SK-N-SH treated with all-trans-retinoic acid at 6 μM for 48 hours (cell line): Measurements from ENCODE around the gene KANSL2.

Experiments used
- ATAC-seq: fragments of 200-7000 bp; cut with Tn5 transposase; 3 replicates; pipeline ENCODE4 v1.9.1; 2020; ENCODE audit warnings: mild to moderate bottlenecking, moderate library complexity
- ARNTL ChIP-seq: fragments of 450-650 bp; formaldehyde crosslinking; IDR thresholded peaks from 2 replicates; pipeline ENCODE4 v1.5.0; 2020; ENCODE audit warnings: low read depth, mild to moderate bottlenecking, moderate library complexity, borderline replicate concordance
- BACH2 ChIP-seq: fragments of 250-450 bp; sonication (Bioruptor Pico); IDR thresholded peaks from 2 replicates; pipeline ENCODE4 v1.9.0; 2021; ENCODE audit warnings: mild to moderate bottlenecking, borderline replicate concordance
- CSDC2 ChIP-seq: fragments of 250-450 bp; sonication (Bioruptor Pico); IDR thresholded peaks from 2 replicates; pipeline ENCODE4 v1.5.0; 2020; ENCODE audit warnings: mild to moderate bottlenecking, moderate library complexity
- CSRNP3 ChIP-seq: fragments of 250-450 bp; sonication (Bioruptor Pico); IDR thresholded peaks from 2 replicates; pipeline ENCODE4 v1.5.1; 2021; ENCODE audit warnings: mild to moderate bottlenecking, moderate library complexity
- ESRRG ChIP-seq: fragments of 250-450 bp; sonication (Bioruptor Pico); IDR thresholded peaks from 2 replicates; pipeline ENCODE4 v1.6.1; 2021; ENCODE audit warnings: mild to moderate bottlenecking
- GLIS3 ChIP-seq: fragments of 250-450 bp; sonication (Bioruptor Pico); IDR thresholded peaks from 2 replicates; pipeline ENCODE4 v1.5.0; 2020; ENCODE audit warnings: mild to moderate bottlenecking, moderate library complexity
- ISL1 ChIP-seq: fragments of 250-450 bp; sonication (Bioruptor Pico); IDR thresholded peaks from 2 replicates; pipeline ENCODE4 v2.1.2; 2022; ENCODE audit warnings: mild to moderate bottlenecking, moderate library complexity
- OSR1 ChIP-seq: fragments of 250-450 bp; sonication (Bioruptor Pico); IDR thresholded peaks from 2 replicates; pipeline ENCODE4 v1.8.0; 2022; ENCODE audit warnings: moderate library complexity, mild to moderate bottlenecking, inconsistent platforms
- PPARA ChIP-seq: fragments of 250-450 bp; sonication (Bioruptor Pico); IDR thresholded peaks from 2 replicates; pipeline ENCODE4 v1.5.0; 2020; ENCODE audit warnings: mild to moderate bottlenecking, borderline replicate concordance
- RARB ChIP-seq: fragments of 250-450 bp; sonication (Bioruptor Pico); IDR thresholded peaks from 2 replicates; pipeline ENCODE4 v1.8.0; 2021; ENCODE audit warnings: mild to moderate bottlenecking, moderate library complexity
- SNAI2 ChIP-seq: fragments of 250-450 bp; sonication (Bioruptor Pico); IDR thresholded peaks from 2 replicates; pipeline ENCODE4 v1.5.0; 2020; ENCODE audit warnings: mild to moderate bottlenecking, moderate library complexity
- TCF4 ChIP-seq: fragments of 250-450 bp; sonication (Bioruptor Pico); IDR thresholded peaks from 2 replicates; pipeline ENCODE4 v1.8.0; 2021; ENCODE audit warnings: mild to moderate bottlenecking, moderate library complexity, borderline replicate concordance
- TOX ChIP-seq: fragments of 250-450 bp; sonication (Bioruptor Pico); IDR thresholded peaks from 2 replicates; pipeline ENCODE4 v1.8.0; 2021; ENCODE audit warnings: mild to moderate bottlenecking, moderate library complexity, borderline replicate concordance
- ZC3H10 ChIP-seq: fragments of 250-450 bp; sonication (Bioruptor Pico); IDR thresholded peaks from 2 replicates; pipeline ENCODE4 v1.5.1; 2021; ENCODE audit warnings: mild to moderate bottlenecking, moderate library complexity
- ZFP3 ChIP-seq: fragments of 250-450 bp; sonication (Bioruptor Pico); IDR thresholded peaks from 2 replicates; pipeline ENCODE4 v1.5.0; 2020; ENCODE audit warnings: mild to moderate bottlenecking, moderate library complexity
- ZFP30 ChIP-seq: fragments of 450-650 bp; formaldehyde crosslinking; IDR thresholded peaks from 2 replicates; pipeline ENCODE4 v1.5.0; 2022; ENCODE audit warnings: mild to moderate bottlenecking, moderate library complexity
- ZNF565 ChIP-seq: fragments of 450-650 bp; formaldehyde crosslinking; conservative IDR thresholded peaks from 2 replicates; pipeline ENCODE4 v1.5.0; 2020; ENCODE audit warnings: low read depth, mild to moderate bottlenecking, moderate library complexity
- ZNF70 ChIP-seq: fragments of 450-650 bp; formaldehyde crosslinking; IDR thresholded peaks from 2 replicates; pipeline ENCODE4 v1.5.0; 2020; ENCODE audit warnings: mild to moderate bottlenecking, moderate library complexity
- ZNF8 ChIP-seq: fragments of 450-650 bp; formaldehyde crosslinking; IDR thresholded peaks from 2 replicates; pipeline ENCODE4 v1.5.0; 2020; ENCODE audit warnings: mild to moderate bottlenecking, moderate library complexity
- TF ChIP-seq, protein P1 (sequence below): fragments of 250-450 bp; sonication (Bioruptor Pico); IDR thresholded peaks from 2 replicates; pipeline ENCODE4 v1.8.0; 2021; ENCODE audit warnings: low read depth, mild to moderate bottlenecking, moderate library complexity, borderline replicate concordance
- TF ChIP-seq, protein P2 (sequence below): fragments of 250-450 bp; sonication (Bioruptor Pico); IDR thresholded peaks from 2 replicates; pipeline ENCODE4 v1.8.0; 2020; ENCODE audit warnings: mild to moderate bottlenecking, moderate library complexity, borderline replicate concordance
- TF ChIP-seq, protein P3 (sequence below): fragments of 250-450 bp; sonication (Bioruptor Pico); IDR thresholded peaks from 2 replicates; pipeline ENCODE4 v1.5.0; 2020; ENCODE audit warnings: mild to moderate bottlenecking, moderate library complexity
- TF ChIP-seq, protein P4 (sequence below): fragments of 250-450 bp; sonication (Bioruptor Pico); IDR thresholded peaks from 2 replicates; pipeline ENCODE4 v1.5.1; 2020; ENCODE audit warnings: low read depth, mild to moderate bottlenecking, moderate library complexity

Gene KANSL2

GRCh38 chr12:48717252-48717695 lies 35.2 kb upstream of the KANSL2 start:
- TF ChIP-seq ZNF8 (no peak), ESRRG (CRISPR knock-in tag) (no peak), RARB (CRISPR knock-in tag) (no peak), TCF4 (CRISPR knock-in tag) (no peak), ZFP30 (CRISPR knock-in tag) (no peak), ZNF565 (CRISPR knock-in tag) (no peak), OSR1 (CRISPR knock-in tag) (no peak), ZFP3 (no peak), CSRNP3 (CRISPR knock-in tag) (no peak), CSDC2 (CRISPR knock-in tag) (no peak), ZNF70 (no peak), ZC3H10 (CRISPR knock-in tag) (no peak), PPARA (CRISPR knock-in tag) (no peak), SNAI2 (CRISPR knock-in tag) (no peak), GLIS3 (CRISPR knock-in tag) (no peak), TOX (CRISPR knock-in tag) (no peak)
- TF ChIP-seq, protein P1, sequence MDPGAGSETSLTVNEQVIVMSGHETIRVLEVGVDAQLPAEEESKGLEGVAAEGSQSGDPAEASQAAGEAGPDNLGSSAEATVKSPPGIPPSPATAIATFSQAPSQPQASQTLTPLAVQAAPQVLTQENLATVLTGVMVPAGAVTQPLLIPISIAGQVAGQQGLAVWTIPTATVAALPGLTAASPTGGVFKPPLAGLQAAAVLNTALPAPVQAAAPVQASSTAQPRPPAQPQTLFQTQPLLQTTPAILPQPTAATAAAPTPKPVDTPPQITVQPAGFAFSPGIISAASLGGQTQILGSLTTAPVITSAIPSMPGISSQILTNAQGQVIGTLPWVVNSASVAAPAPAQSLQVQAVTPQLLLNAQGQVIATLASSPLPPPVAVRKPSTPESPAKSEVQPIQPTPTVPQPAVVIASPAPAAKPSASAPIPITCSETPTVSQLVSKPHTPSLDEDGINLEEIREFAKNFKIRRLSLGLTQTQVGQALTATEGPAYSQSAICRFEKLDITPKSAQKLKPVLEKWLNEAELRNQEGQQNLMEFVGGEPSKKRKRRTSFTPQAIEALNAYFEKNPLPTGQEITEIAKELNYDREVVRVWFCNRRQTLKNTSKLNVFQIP (CRISPR knock-in tag) = no peak
- TF ChIP-seq, protein P2, sequence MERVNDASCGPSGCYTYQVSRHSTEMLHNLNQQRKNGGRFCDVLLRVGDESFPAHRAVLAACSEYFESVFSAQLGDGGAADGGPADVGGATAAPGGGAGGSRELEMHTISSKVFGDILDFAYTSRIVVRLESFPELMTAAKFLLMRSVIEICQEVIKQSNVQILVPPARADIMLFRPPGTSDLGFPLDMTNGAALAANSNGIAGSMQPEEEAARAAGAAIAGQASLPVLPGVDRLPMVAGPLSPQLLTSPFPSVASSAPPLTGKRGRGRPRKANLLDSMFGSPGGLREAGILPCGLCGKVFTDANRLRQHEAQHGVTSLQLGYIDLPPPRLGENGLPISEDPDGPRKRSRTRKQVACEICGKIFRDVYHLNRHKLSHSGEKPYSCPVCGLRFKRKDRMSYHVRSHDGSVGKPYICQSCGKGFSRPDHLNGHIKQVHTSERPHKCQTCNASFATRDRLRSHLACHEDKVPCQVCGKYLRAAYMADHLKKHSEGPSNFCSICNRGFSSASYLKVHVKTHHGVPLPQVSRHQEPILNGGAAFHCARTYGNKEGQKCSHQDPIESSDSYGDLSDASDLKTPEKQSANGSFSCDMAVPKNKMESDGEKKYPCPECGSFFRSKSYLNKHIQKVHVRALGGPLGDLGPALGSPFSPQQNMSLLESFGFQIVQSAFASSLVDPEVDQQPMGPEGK (CRISPR knock-in tag) = no peak
- TF ChIP-seq, protein P3, sequence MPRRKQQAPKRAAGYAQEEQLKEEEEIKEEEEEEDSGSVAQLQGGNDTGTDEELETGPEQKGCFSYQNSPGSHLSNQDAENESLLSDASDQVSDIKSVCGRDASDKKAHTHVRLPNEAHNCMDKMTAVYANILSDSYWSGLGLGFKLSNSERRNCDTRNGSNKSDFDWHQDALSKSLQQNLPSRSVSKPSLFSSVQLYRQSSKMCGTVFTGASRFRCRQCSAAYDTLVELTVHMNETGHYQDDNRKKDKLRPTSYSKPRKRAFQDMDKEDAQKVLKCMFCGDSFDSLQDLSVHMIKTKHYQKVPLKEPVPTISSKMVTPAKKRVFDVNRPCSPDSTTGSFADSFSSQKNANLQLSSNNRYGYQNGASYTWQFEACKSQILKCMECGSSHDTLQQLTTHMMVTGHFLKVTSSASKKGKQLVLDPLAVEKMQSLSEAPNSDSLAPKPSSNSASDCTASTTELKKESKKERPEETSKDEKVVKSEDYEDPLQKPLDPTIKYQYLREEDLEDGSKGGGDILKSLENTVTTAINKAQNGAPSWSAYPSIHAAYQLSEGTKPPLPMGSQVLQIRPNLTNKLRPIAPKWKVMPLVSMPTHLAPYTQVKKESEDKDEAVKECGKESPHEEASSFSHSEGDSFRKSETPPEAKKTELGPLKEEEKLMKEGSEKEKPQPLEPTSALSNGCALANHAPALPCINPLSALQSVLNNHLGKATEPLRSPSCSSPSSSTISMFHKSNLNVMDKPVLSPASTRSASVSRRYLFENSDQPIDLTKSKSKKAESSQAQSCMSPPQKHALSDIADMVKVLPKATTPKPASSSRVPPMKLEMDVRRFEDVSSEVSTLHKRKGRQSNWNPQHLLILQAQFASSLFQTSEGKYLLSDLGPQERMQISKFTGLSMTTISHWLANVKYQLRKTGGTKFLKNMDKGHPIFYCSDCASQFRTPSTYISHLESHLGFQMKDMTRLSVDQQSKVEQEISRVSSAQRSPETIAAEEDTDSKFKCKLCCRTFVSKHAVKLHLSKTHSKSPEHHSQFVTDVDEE (CRISPR knock-in tag) = no peak
- no peak; the same call in 2 of the 3 replicates for ATAC-seq

DNA sequence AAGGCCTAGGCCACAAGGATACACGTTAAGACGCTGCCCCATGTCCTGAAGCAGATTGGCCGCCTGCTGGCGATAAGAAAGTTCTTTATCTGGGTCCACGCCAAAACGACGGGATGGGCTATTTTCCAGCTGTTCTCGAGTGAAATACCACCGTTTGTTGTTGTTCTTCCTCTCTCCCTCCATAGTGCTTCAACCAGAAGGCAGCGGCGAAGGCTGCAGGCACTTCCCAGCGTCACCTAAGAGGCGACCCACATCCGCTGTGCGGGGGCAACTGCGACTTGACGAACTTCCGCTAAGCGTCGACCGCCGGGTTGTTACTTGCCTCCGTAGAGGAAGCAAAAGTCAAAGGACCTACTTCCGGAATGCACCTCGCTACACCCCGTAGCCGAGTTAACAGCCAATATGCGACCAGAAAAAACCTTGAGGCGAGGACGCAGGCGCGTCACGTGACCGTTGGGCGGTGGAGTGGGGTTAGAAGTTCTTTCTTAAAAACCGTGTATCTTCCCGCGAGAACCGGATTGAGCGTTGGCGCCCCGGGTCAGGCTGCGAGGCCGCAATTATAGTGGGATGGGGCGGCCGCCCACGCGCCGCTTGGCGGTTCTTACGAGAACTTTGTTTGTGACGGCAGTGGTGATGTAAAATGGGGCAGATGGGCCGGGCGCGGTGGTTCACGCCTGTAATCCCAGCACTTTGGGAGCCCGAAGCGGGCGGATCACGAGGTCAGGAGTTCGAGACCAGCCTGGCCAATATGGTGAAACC lies 34.6 kb upstream of the KANSL2 start, which contains the start of gene CCNT1:
Gene CCNT1 (minus strand): TSS at position 215 of the 759 bp plus-strand sequence. CDS start 32 bp downstream, at position 183.
- peak; percentile 96 for ATAC-seq
- TF ChIP-seq SNAI2 (CRISPR knock-in tag) (no peak), PPARA (CRISPR knock-in tag) (0 out of 2 replicates have a peak, but pooled peaks have one; percentile 39), GLIS3 (CRISPR knock-in tag) (no peak), TOX (CRISPR knock-in tag) (no peak), ZC3H10 (CRISPR knock-in tag) (no peak), ZFP30 (CRISPR knock-in tag) (no peak), ESRRG (CRISPR knock-in tag) (no peak), ZNF565 (CRISPR knock-in tag) (no peak), ZFP3 (peak; percentile 95), BACH2 (no peak), RARB (CRISPR knock-in tag) (no peak), ARNTL (CRISPR knock-in tag) (no peak), TCF4 (CRISPR knock-in tag) (no peak), ISL1 (peak; percentile 38; the same call in 1 of the 2 replicates), CSDC2 (CRISPR knock-in tag) (no peak; the same call in 1 of the 2 replicates), ZNF8 (0 out of 2 replicates have a peak, but pooled peaks have one; percentile 9)
- TF ChIP-seq, protein P4, sequence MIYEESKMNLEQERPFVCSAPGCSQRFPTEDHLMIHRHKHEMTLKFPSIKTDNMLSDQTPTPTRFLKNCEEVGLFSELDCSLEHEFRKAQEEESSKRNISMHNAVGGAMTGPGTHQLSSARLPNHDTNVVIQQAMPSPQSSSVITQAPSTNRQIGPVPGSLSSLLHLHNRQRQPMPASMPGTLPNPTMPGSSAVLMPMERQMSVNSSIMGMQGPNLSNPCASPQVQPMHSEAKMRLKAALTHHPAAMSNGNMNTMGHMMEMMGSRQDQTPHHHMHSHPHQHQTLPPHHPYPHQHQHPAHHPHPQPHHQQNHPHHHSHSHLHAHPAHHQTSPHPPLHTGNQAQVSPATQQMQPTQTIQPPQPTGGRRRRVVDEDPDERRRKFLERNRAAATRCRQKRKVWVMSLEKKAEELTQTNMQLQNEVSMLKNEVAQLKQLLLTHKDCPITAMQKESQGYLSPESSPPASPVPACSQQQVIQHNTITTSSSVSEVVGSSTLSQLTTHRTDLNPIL (CRISPR knock-in tag) = no peak
- TF ChIP-seq, protein P2 (CRISPR knock-in tag) = no peak; the same call in 1 of the 2 replicates
- TF ChIP-seq, protein P3 (CRISPR knock-in tag) = no peak
